PC-3 (cell line): Measurements from ENCODE around the gene STK11. TPM values are rescaled to one million over a fixed set of nuclear protein-coding genes. Genes with fewer than 3 reads are reported as not detected.

Experiments
- ATAC-seq: fragments of 200-7000 bp; cut with Tn5 transposase; 2 replicates; pipeline ENCODE4 v1.9.1; 2020; ENCODE audit warnings: mild to moderate bottlenecking, moderate library complexity
- BruUV-seq: library from RNA; stranded (reverse); fragments of 400-500 nt; replicated peaks from 2 replicates; lab custom pipeline; 2021; lab: Mats Ljungman, UMichigan
- CTCF ChIA-PET: fragments of 300-600 bp; sonication (Branson Sonifier 250); formaldehyde crosslinking; loops from one replicate; lab custom pipeline; 2022; ENCODE audit warnings: antibody characterized with exemption; lab: Charles Lee
- POLR2A ChIA-PET: fragments of 300-600 bp; sonication (Branson Sonifier 250); formaldehyde crosslinking; loops from one replicate; lab custom pipeline; 2022; ENCODE audit warnings: antibody characterized with exemption; ENCODE audit not compliant: unreplicated experiment; lab: Charles Lee
- DNase-seq: peaks from one replicate; pipeline ENCODE4 v3.0.0-alpha.2; 2015
- H2AFZ ChIP-seq: fragments of 300-600 bp; sonication (generic); 2 replicates; pipeline ENCODE4 v1.6.0; 2016; ENCODE audit warnings: antibody characterized with exemption, low read length
- H3F3A ChIP-seq: fragments of 300-600 bp; sonication (generic); one replicate; pipeline ENCODE4 v1.6.0; 2017; ENCODE audit warnings: antibody characterized with exemption, low read length, control low read depth, mild to moderate bottlenecking; ENCODE audit not compliant: unreplicated experiment
- H3K27ac ChIP-seq: fragments of 300-600 bp; sonication (generic); 2 replicates; pipeline ENCODE4 v1.5.1; 2016; ENCODE audit warnings: mild to moderate bottlenecking, low read length
- H3K27me3 ChIP-seq: fragments of 300-600 bp; sonication (generic); 2 replicates; pipeline ENCODE4 v1.6.1; 2016; ENCODE audit warnings: low read length, mixed read lengths
- H3K36me3 ChIP-seq: fragments of 300-600 bp; sonication (generic); 2 replicates; pipeline ENCODE4 v1.6.1; 2016; ENCODE audit warnings: low read depth, mixed run types, low read length, mixed read lengths
- H3K4me1 ChIP-seq: fragments of 300-600 bp; sonication (generic); 2 replicates; pipeline ENCODE4 v1.5.1; 2016; ENCODE audit warnings: low read length; ENCODE audit not compliant: insufficient read depth
- H3K4me2 ChIP-seq: fragments of 300-600 bp; sonication (generic); 2 replicates; pipeline ENCODE4 v1.6.0; 2016; ENCODE audit warnings: low read length
- H3K4me3 ChIP-seq: fragments of 300-600 bp; sonication (generic); 2 replicates; pipeline ENCODE4 v1.5.1; 2016; ENCODE audit warnings: mild to moderate bottlenecking, low read length, mixed read lengths
- H3K79me2 ChIP-seq: fragments of 300-600 bp; sonication (generic); 2 replicates; pipeline ENCODE4 v1.6.1; 2017; ENCODE audit warnings: low read length, mixed read lengths
- H3K9ac ChIP-seq: fragments of 300-600 bp; sonication (generic); 2 replicates; pipeline ENCODE4 v1.6.0; 2016; ENCODE audit warnings: mild to moderate bottlenecking, low read length
- H3K9me2 ChIP-seq: fragments of 300-600 bp; sonication (generic); replicated peaks from 2 replicates; pipeline ENCODE4 v1.6.1; 2016; ENCODE audit warnings: mixed run types, low read length, mixed read lengths
- H3K9me3 ChIP-seq: fragments of 300-600 bp; sonication (generic); 2 replicates; pipeline ENCODE4 v1.6.1; 2016; ENCODE audit warnings: low read length, mixed read lengths
- H4K20me1 ChIP-seq: fragments of 300-600 bp; sonication (generic); 2 replicates; pipeline ENCODE4 v1.6.1; 2016; ENCODE audit warnings: low read length, mixed read lengths
- EZH2 ChIP-seq: fragments of 300-600 bp; sonication (generic); IDR thresholded peaks from one replicate; pipeline ENCODE4 v1.6.1; 2017; ENCODE audit warnings: antibody characterized with exemption, mild to moderate bottlenecking, low read length; ENCODE audit not compliant: unreplicated experiment
- EZH2phosphoT487 ChIP-seq: fragments of 300-600 bp; sonication (generic); IDR thresholded peaks from 2 replicates; pipeline ENCODE4 v1.6.1; 2018; ENCODE audit warnings: mild to moderate bottlenecking, antibody characterized with exemption, low read length, borderline replicate concordance
- intact Hi-C: fragments of 100-400 bp; cut with micrococcal nuclease; formaldehyde crosslinking; loops from 2 replicates; pipeline ENCODE4 v1.9.0; 2023
- total RNA-seq: library from RNA; depleted of rRNA; stranded (reverse); fragments of >200 nt; gene quantifications from 2 replicates; pipeline ENCODE4 v1.2.3, GENCODE V29; 2014
- TF ChIP-seq, protein P1 (sequence below): fragments of 300-600 bp; sonication (generic); conservative IDR thresholded peaks from 2 replicates; pipeline ENCODE4 v1.5.1; 2017; ENCODE audit warnings: antibody characterized with exemption, low read depth, mild to moderate bottlenecking, low read length

The STK11 gene
- total RNA-seq, 1 experiment from 2014 or later: 82.4 TPM

DNA sequence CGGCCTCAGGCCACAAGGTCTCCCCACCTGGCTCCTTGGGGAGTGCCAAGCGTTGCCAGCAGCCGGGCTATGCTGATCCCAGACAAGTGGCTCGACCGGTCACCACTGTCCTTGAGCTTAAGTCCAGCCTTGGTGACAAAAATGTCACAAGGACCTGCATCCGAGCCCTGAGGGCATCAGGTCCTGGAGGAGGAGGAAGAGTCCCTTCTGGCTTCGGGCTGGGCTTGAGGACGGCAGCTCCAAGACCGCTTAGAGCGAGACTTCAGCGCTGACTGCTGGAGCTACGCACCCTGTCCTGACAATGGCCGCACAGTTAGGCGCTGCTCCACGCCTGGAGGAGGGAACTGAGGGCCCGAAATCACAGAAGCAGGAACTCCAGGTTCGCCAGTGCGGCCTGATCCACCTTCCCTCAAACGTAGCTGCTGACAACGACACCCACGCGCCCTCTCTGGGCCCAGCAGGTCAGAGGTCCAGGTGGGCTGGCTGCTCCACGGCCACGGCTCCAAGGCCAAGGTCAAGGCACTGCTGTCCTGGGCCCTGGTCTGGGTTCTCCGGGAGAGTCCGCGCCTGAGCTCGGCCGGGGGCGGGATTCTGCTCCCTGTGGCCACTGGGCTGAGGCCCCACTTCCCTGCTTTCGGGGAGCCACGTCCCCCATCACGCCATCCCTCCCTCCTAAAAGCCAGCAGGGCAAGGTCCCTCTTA, 38.6 kb upstream of the STK11 start:
- H2AFZ ChIP-seq: no peak overlapping the region
- no peaks in the 10 kb centered on the region for H3K9me2 ChIP-seq
- H3K36me3 ChIP-seq: no peaks in the 10 kb centered on the region
- no peaks in the 10 kb centered on the region for H3K9me3 ChIP-seq
- peaks cover 99% of the 10 kb centered on the region for H3K79me2 ChIP-seq
- peak overlapping the region; percentile 90 for H3K4me2 ChIP-seq
- peaks cover 37% of the 10 kb centered on the region for H3K4me1 ChIP-seq
- ChIA-PET CTCF (interaction anchor here (0.6 kb wide), 2 partner anchors 26 to 63 kb away, joined by 3 to 5 read pairs; partner anchors contain the start of gene GPX4), POLR2A (no interaction called here)
- H3F3A ChIP-seq: no peaks in the 10 kb centered on the region
- peaks cover 19% of the 10 kb centered on the region; the same call in 1 of the 2 replicates for H4K20me1 ChIP-seq
- peak overlapping the region; percentile 98 for H3K27ac ChIP-seq
- intact Hi-C loops: no loop called here
- H3K4me3 ChIP-seq: peak overlapping the region; percentile 82
- ATAC-seq (no peak), DNase-seq (peak; percentile 28)
- no peaks in the 10 kb centered on the region for H3K27me3 ChIP-seq
- peak overlapping the region; percentile 96 for H3K9ac ChIP-seq
- no TSS peak for BruUV-seq
- TF ChIP-seq, protein P1, sequence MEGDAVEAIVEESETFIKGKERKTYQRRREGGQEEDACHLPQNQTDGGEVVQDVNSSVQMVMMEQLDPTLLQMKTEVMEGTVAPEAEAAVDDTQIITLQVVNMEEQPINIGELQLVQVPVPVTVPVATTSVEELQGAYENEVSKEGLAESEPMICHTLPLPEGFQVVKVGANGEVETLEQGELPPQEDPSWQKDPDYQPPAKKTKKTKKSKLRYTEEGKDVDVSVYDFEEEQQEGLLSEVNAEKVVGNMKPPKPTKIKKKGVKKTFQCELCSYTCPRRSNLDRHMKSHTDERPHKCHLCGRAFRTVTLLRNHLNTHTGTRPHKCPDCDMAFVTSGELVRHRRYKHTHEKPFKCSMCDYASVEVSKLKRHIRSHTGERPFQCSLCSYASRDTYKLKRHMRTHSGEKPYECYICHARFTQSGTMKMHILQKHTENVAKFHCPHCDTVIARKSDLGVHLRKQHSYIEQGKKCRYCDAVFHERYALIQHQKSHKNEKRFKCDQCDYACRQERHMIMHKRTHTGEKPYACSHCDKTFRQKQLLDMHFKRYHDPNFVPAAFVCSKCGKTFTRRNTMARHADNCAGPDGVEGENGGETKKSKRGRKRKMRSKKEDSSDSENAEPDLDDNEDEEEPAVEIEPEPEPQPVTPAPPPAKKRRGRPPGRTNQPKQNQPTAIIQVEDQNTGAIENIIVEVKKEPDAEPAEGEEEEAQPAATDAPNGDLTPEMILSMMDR: no peak
- TF ChIP-seq EZH2phosphoT487 (no peak), EZH2 (no peak)

GRCh38 chr19:1167687-1168571, 37.6 kb upstream of the STK11 start:
- no TSS peak for BruUV-seq
- TF ChIP-seq EZH2phosphoT487 (no peak), EZH2 (no peak)
- TF ChIP-seq, protein P1: no peak
- no peaks in the 10 kb centered on the region for H3K9me2 ChIP-seq
- peaks cover 44% of the 10 kb centered on the region for H3K4me1 ChIP-seq
- ChIA-PET CTCF (no interaction called here), POLR2A (no interaction called here)
- H4K20me1 ChIP-seq: peaks cover 16% of the 10 kb centered on the region; the same call in 1 of the 2 replicates
- no peaks in the 10 kb centered on the region for H3F3A ChIP-seq
- H3K36me3 ChIP-seq: no peaks in the 10 kb centered on the region
- H2AFZ ChIP-seq: no peak overlapping the region
- peak overlapping the region; percentile 96 for H3K9ac ChIP-seq
- DNase-seq (peak; percentile 67), ATAC-seq (0 out of 2 replicates have a peak, but pooled peaks have one; percentile 1)
- intact Hi-C loops: no loop called here
- H3K4me3 ChIP-seq: peak overlapping the region; percentile 82
- H3K27ac ChIP-seq: peak overlapping the region; percentile 98
- peaks cover 99% of the 10 kb centered on the region for H3K79me2 ChIP-seq
- H3K27me3 ChIP-seq: no peaks in the 10 kb centered on the region
- H3K9me3 ChIP-seq: no peaks in the 10 kb centered on the region
- H3K4me2 ChIP-seq: peak overlapping the region; percentile 90
